GM12878 (cell line): Measurements from ENCODE around the gene PLAC1. TPM values are rescaled to one million over a fixed set of nuclear protein-coding genes. Genes with fewer than 3 reads are reported as not detected.

ENCODE experiments used
- ATAC-seq: fragments of 200-7000 bp; cut with Tn5 transposase; 3 replicates; pipeline ENCODE4 v1.9.1; 2020; ENCODE audit warnings: mild to moderate bottlenecking, moderate library complexity
- BruUV-seq: library from RNA; stranded (reverse); fragments of 400-500 nt; replicated peaks from 2 replicates; lab custom pipeline; 2021; lab: Mats Ljungman, UMichigan
- CTCF ChIA-PET: fragments of 300-600 bp; sonication (Branson Sonifier 250); formaldehyde crosslinking; extraction: SDS; loops from one replicate; lab custom pipeline; 2021; ENCODE audit warnings: inconsistent platforms; lab: Yijun Ruan, JAX
- POLR2A ChIA-PET: fragments of 350-600 bp; formaldehyde crosslinking; extraction: SDS; loops from one replicate; lab custom pipeline; 2021; ENCODE audit warnings: inconsistent platforms; lab: Charles Lee
- RAD21 ChIA-PET: fragments of 300-600 bp; sonication (Branson Sonifier 250); formaldehyde crosslinking; loops from one replicate; lab custom pipeline; 2023; ENCODE audit warnings: antibody characterized with exemption; ENCODE audit not compliant: unreplicated experiment; lab: Charles Lee
- SMC1A ChIA-PET: fragments of 300-600 bp; sonication (Branson Sonifier 250); formaldehyde crosslinking; loops from one replicate; lab custom pipeline; 2023; ENCODE audit not compliant: unreplicated experiment, uncharacterized antibody; lab: Charles Lee
- DNase-seq: peaks from one replicate; pipeline ENCODE4 v3.0.0-alpha.2; 2011; ENCODE audit warnings: low read depth, low spot score
- FAIRE-seq: peaks from 3 replicates; lab custom pipeline; 2011; peaks lifted over from hg19 to GRCh38; lab: Jason Lieb, UNC
- H2AFZ ChIP-seq: 2 replicates; pipeline ENCODE4 v1.6.0; 2011; ENCODE audit warnings: low read depth, low read length, control low read depth; ENCODE audit not compliant: control insufficient read depth
- H3K27ac ChIP-seq: 2 replicates; pipeline ENCODE4 v1.5.1; 2011; ENCODE audit warnings: control low read depth; ENCODE audit not compliant: control insufficient read depth, insufficient read depth
- H3K27me3 ChIP-seq, 2 experiments: replicated peaks in 1 of 2; 2 replicates each; pipeline versions ENCODE4 v1.6.0 to v1.6.1; 2011; ENCODE audit warnings: low read length in 1 of 2; ENCODE audit not compliant: control insufficient read depth in 2 of 2, insufficient read depth in 2 of 2
- H3K36me3 ChIP-seq, 2 experiments: 2 replicates each; pipeline ENCODE4 v1.5.1; 2011; ENCODE audit warnings: low read length in 1 of 2; ENCODE audit not compliant: control insufficient read depth in 2 of 2, insufficient read depth in 2 of 2
- H3K4me1 ChIP-seq: 2 replicates; pipeline ENCODE4 v1.6.1; 2011; ENCODE audit warnings: mild to moderate bottlenecking, low read length, moderate library complexity, mixed read lengths; ENCODE audit not compliant: control insufficient read depth, insufficient read depth
- H3K4me2 ChIP-seq: 2 replicates; pipeline ENCODE4 v1.6.0; 2011; ENCODE audit warnings: control low read depth; ENCODE audit not compliant: control insufficient read depth, insufficient read depth
- H3K4me3 ChIP-seq: fragments of 200-600 bp; sonication (generic); 2 replicates; pipeline ENCODE4 v1.5.1; 2016
- H3K79me2 ChIP-seq: 2 replicates; pipeline ENCODE4 v1.6.0; 2011; ENCODE audit warnings: low read length; ENCODE audit not compliant: control insufficient read depth, insufficient read depth
- H3K9ac ChIP-seq: 2 replicates; pipeline ENCODE4 v1.8.0; 2011; ENCODE audit warnings: low read length, control low read depth, mixed read lengths; ENCODE audit not compliant: control insufficient read depth, insufficient read depth
- H3K9me3 ChIP-seq: replicated peaks from 3 replicates; pipeline ENCODE4 v1.5.1; 2011; ENCODE audit warnings: mild to moderate bottlenecking, low read length; ENCODE audit not compliant: control insufficient read depth, insufficient read depth
- H4K20me1 ChIP-seq: 2 replicates; pipeline ENCODE4 v1.6.0; 2011; ENCODE audit not compliant: control insufficient read depth, insufficient read depth
- NR2C2 ChIP-seq: IDR thresholded peaks from 2 replicates; pipeline ENCODE4 v1.6.1; 2011; ENCODE audit warnings: borderline replicate concordance, low read depth; ENCODE audit not compliant: control insufficient read depth, insufficient read length
- POU2F2 ChIP-seq: IDR thresholded peaks from 3 replicates; pipeline ENCODE4 v1.6.1; 2011; ENCODE audit warnings: low read depth, mild to moderate bottlenecking, low read length, borderline replicate concordance
- STAT1 ChIP-seq: fragments of 450-650 bp; conservative IDR thresholded peaks from 2 replicates; pipeline ENCODE4 v1.6.1; 2014; ENCODE audit warnings: antibody characterized with exemption, mild to moderate bottlenecking
- TCF3 ChIP-seq: IDR thresholded peaks from 2 replicates; pipeline ENCODE4 v1.6.1; 2012; ENCODE audit warnings: low read depth, mild to moderate bottlenecking, low read length, borderline replicate concordance; ENCODE audit not compliant: insufficient read depth
- ZBED1 ChIP-seq: IDR thresholded peaks from 2 replicates; pipeline ENCODE4 v1.6.1; 2016; ENCODE audit warnings: borderline replicate concordance
- ZNF622 ChIP-seq: fragments of 450-650 bp; IDR thresholded peaks from 2 replicates; pipeline ENCODE4 v1.6.1; 2017; ENCODE audit warnings: mild to moderate bottlenecking, inconsistent platforms
- WGBS: methylation state at CpG from one replicate; pipeline ENCODE4 v1.1.6; 2016; ENCODE audit warnings: low lambda C conversion rate; ENCODE audit not compliant: insufficient replicate concordance, insufficient coverage; ENCODE audit errors: missing lambda C conversion rate; 5-methylcytosine and 5-hydroxymethylcytosine counted together
- in situ Hi-C: fragments of 300-500 bp; cut with MboI; formaldehyde crosslinking; loops from 9 replicates; pipeline ENCODE4 v1.14.3; 2018; ENCODE audit warnings: mixed read lengths
- intact Hi-C: fragments of 100-400 bp; cut with micrococcal nuclease; formaldehyde crosslinking; loops from one replicate; pipeline ENCODE4 v1.14.2; 2022; ENCODE audit not compliant: unreplicated experiment
- polyA plus RNA-seq, 11 experiments: library from polyadenylated mRNA; depleted of rRNA in 4 of 11; unstranded in 6 of 11; stranded (reverse) in 5 of 11; fragments of >200 nt; fragmentation: Nextera tagmentation in 4 of 11; fragmentation: Illumina TruSeq in 1 of 11; extraction: Ambion mirVana in 4 of 11; extraction: Trizol in 1 of 11; gene quantifications; 1 replicate in 1 of 11; 2 replicates in 10 of 11; pipeline versions ENCODE4 v1.2.1 to v1.2.3, GENCODE V29; 2011 to 2016; ENCODE audit warnings: inconsistent platforms in 2 of 11, missing spikeins in 2 of 11, low read depth in 1 of 11
- total RNA-seq, 4 experiments: library from RNA; depleted of rRNA in 3 of 4; stranded (reverse); fragments of >200 nt in 3 of 4; fragmentation: Illumina TruSeq in 1 of 4; extraction: Trizol in 1 of 4; gene quantifications; 2 replicates each; pipeline versions ENCODE4 v1.2.1 to v1.2.3, GENCODE V29; 2013 to 2021
- TF ChIP-seq, protein P1 (sequence below): IDR thresholded peaks from 2 replicates; pipeline ENCODE4 v1.6.1; 2012; ENCODE audit warnings: low read length, inconsistent platforms
- TF ChIP-seq, protein P2 (sequence below): fragments of 450-650 bp; IDR thresholded peaks from 2 replicates; pipeline ENCODE4 v1.6.1; 2016; ENCODE audit warnings: mild to moderate bottlenecking, moderate library complexity, borderline replicate concordance
- TF ChIP-seq, protein P3 (sequence below): fragments of 450-650 bp; IDR thresholded peaks from 2 replicates; pipeline ENCODE4 v1.6.1; 2016; ENCODE audit warnings: mild to moderate bottlenecking
- TF ChIP-seq, protein P4 (sequence below): fragments of 450-650 bp; IDR thresholded peaks from 2 replicates; pipeline ENCODE4 v1.6.1; 2017; ENCODE audit warnings: low read depth, mild to moderate bottlenecking, moderate library complexity
- TF ChIP-seq, protein P5 (sequence below): fragments of 450-650 bp; IDR thresholded peaks from 2 replicates; pipeline ENCODE4 v1.6.1; 2016; ENCODE audit warnings: mild to moderate bottlenecking

PLAC1 gene
- total and polyA plus RNA-seq, 10 of the 15 experiments (the other 5 are each of a cell fraction or from before 2014, with no cell fraction given) = 0.05 to 0.42 (median 0.17) TPM; not detected in 5

DNA sequence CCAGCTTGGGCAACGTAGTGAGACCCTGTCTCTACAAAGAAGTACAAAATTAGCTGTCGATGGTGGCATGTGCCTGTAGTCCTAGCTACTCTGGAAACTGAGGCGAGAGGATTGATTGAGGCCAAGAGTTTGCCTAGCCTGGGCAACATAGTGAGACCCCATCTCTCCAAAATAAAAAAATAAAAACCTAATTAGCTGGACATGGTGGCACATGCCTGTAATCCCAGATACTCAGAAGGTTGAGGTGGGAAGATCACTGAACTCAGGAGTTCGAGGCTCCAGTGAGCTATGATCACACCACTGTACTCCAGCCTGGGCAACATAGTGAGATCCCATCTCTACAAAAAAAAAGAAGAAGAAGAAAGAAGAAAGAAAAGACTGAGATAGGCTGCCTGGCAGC, 17.4 kb downstream of the PLAC1 start:
- Histone ChIP-seq H4K20me1 (no peaks in the 10 kb centered on the region), H3K79me2 (no peaks in the 10 kb centered on the region), H3K9ac (no peak overlapping the region), H3K36me3 (no peaks in the 10 kb centered on the region), H3K4me1 (no peaks in the 10 kb centered on the region), H3K4me3 (no peak overlapping the region), H3K9me3 (no peaks in the 10 kb centered on the region), H3K27me3 (no peaks in the 10 kb centered on the region; a peak in 1 of 4 replicates), H3K27ac (no peak overlapping the region), H2AFZ (no peak overlapping the region), H3K4me2 (no peak overlapping the region)
- intact Hi-C loops = no loop called here
- ChIA-PET CTCF (no interaction called here), RAD21 (no interaction called here), POLR2A (no interaction called here), SMC1A (no interaction called here)
- FAIRE-seq (no peak), ATAC-seq (no peak), DNase-seq (no peak)
- TF ChIP-seq, protein P1, sequence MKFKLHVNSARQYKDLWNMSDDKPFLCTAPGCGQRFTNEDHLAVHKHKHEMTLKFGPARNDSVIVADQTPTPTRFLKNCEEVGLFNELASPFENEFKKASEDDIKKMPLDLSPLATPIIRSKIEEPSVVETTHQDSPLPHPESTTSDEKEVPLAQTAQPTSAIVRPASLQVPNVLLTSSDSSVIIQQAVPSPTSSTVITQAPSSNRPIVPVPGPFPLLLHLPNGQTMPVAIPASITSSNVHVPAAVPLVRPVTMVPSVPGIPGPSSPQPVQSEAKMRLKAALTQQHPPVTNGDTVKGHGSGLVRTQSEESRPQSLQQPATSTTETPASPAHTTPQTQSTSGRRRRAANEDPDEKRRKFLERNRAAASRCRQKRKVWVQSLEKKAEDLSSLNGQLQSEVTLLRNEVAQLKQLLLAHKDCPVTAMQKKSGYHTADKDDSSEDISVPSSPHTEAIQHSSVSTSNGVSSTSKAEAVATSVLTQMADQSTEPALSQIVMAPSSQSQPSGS = no peak
- TF ChIP-seq, protein P2, sequence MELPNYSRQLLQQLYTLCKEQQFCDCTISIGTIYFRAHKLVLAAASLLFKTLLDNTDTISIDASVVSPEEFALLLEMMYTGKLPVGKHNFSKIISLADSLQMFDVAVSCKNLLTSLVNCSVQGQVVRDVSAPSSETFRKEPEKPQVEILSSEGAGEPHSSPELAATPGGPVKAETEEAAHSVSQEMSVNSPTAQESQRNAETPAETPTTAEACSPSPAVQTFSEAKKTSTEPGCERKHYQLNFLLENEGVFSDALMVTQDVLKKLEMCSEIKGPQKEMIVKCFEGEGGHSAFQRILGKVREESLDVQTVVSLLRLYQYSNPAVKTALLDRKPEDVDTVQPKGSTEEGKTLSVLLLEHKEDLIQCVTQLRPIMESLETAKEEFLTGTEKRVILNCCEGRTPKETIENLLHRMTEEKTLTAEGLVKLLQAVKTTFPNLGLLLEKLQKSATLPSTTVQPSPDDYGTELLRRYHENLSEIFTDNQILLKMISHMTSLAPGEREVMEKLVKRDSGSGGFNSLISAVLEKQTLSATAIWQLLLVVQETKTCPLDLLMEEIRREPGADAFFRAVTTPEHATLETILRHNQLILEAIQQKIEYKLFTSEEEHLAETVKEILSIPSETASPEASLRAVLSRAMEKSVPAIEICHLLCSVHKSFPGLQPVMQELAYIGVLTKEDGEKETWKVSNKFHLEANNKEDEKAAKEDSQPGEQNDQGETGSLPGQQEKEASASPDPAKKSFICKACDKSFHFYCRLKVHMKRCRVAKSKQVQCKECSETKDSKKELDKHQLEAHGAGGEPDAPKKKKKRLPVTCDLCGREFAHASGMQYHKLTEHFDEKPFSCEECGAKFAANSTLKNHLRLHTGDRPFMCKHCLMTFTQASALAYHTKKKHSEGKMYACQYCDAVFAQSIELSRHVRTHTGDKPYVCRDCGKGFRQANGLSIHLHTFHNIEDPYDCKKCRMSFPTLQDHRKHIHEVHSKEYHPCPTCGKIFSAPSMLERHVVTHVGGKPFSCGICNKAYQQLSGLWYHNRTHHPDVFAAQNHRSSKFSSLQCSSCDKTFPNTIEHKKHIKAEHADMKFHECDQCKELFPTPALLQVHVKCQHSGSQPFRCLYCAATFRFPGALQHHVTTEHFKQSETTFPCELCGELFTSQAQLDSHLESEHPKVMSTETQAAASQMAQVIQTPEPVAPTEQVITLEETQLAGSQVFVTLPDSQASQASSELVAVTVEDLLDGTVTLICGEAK = no peak
- TF ChIP-seq, protein P3, sequence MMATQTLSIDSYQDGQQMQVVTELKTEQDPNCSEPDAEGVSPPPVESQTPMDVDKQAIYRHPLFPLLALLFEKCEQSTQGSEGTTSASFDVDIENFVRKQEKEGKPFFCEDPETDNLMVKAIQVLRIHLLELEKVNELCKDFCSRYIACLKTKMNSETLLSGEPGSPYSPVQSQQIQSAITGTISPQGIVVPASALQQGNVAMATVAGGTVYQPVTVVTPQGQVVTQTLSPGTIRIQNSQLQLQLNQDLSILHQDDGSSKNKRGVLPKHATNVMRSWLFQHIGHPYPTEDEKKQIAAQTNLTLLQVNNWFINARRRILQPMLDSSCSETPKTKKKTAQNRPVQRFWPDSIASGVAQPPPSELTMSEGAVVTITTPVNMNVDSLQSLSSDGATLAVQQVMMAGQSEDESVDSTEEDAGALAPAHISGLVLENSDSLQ = no peak
- no peak for TF ChIP-seq NR2C2
- TF ChIP-seq, protein P4, sequence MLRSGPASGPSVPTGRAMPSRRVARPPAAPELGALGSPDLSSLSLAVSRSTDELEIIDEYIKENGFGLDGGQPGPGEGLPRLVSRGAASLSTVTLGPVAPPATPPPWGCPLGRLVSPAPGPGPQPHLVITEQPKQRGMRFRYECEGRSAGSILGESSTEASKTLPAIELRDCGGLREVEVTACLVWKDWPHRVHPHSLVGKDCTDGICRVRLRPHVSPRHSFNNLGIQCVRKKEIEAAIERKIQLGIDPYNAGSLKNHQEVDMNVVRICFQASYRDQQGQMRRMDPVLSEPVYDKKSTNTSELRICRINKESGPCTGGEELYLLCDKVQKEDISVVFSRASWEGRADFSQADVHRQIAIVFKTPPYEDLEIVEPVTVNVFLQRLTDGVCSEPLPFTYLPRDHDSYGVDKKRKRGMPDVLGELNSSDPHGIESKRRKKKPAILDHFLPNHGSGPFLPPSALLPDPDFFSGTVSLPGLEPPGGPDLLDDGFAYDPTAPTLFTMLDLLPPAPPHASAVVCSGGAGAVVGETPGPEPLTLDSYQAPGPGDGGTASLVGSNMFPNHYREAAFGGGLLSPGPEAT = no peak
- no peak for TF ChIP-seq STAT1
- no peak for TF ChIP-seq ZBED1
- no peak for TF ChIP-seq POU2F2
- TF ChIP-seq TCF3 = no peak
- TF ChIP-seq ZNF622 = no peak
- TF ChIP-seq, protein P5, sequence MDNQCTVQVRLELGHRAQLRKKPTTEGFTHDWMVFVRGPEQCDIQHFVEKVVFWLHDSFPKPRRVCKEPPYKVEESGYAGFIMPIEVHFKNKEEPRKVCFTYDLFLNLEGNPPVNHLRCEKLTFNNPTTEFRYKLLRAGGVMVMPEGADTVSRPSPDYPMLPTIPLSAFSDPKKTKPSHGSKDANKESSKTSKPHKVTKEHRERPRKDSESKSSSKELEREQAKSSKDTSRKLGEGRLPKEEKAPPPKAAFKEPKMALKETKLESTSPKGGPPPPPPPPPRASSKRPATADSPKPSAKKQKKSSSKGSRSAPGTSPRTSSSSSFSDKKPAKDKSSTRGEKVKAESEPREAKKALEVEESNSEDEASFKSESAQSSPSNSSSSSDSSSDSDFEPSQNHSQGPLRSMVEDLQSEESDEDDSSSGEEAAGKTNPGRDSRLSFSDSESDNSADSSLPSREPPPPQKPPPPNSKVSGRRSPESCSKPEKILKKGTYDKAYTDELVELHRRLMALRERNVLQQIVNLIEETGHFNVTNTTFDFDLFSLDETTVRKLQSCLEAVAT = no peak
- in situ Hi-C loops = no loop called here
- BruUV-seq = no TSS peak
- WGBS = 14% methylated on average over 4 of the region's 4 CpGs
